H9 (cell line): ENCODE results near the gene UBE2E3. TPM values are rescaled to one million over a fixed set of nuclear protein-coding genes. Genes with fewer than 3 reads are reported as not detected.

Experiments used
- DNase-seq: peaks from one replicate; pipeline ENCODE4 v3.0.0-alpha.2; 2017
- H2AFZ ChIP-seq: one replicate; pipeline ENCODE4 v1.6.1; 2013; ENCODE audit warnings: mild to moderate bottlenecking, low read length, control low read depth, moderate library complexity
- H2AK5ac ChIP-seq: 2 replicates; pipeline ENCODE4 v1.6.1; 2013; ENCODE audit warnings: low read length, control low read depth, mixed read lengths; ENCODE audit not compliant: insufficient read length
- H2BK120ac ChIP-seq: one replicate; pipeline ENCODE4 v1.6.1; 2013; ENCODE audit warnings: low read depth, mild to moderate bottlenecking, low read length, control low read depth, inconsistent platforms; ENCODE audit not compliant: poor library complexity, severe bottlenecking
- H2BK12ac ChIP-seq: 2 replicates; pipeline ENCODE4 v1.6.1; 2013; ENCODE audit warnings: low read length, control low read depth, mixed read lengths, low read depth; ENCODE audit not compliant: insufficient read length
- H2BK15ac ChIP-seq: 2 replicates; pipeline ENCODE4 v1.6.1; 2013; ENCODE audit warnings: low read depth, low read length, control low read depth
- H2BK20ac ChIP-seq: one replicate; pipeline ENCODE4 v1.6.1; 2013; ENCODE audit warnings: low read depth, mild to moderate bottlenecking, low read length, control low read depth, inconsistent platforms; ENCODE audit not compliant: poor library complexity, severe bottlenecking
- H2BK5ac ChIP-seq: 2 replicates; pipeline ENCODE4 v1.6.1; 2013; ENCODE audit warnings: low read length, control low read depth, mixed read lengths; ENCODE audit not compliant: insufficient read length
- H3K14ac ChIP-seq: 2 replicates; pipeline ENCODE4 v1.6.1; 2013; ENCODE audit warnings: low read length, control low read depth; ENCODE audit not compliant: insufficient read depth
- H3K18ac ChIP-seq: 2 replicates; pipeline ENCODE4 v1.6.1; 2013; ENCODE audit warnings: low read depth, mild to moderate bottlenecking, mixed read lengths, low read length, control low read depth; ENCODE audit not compliant: insufficient read length
- H3K23ac ChIP-seq: 2 replicates; pipeline ENCODE4 v1.6.1; 2013; ENCODE audit warnings: low read length, control low read depth, mixed read lengths, low read depth; ENCODE audit not compliant: insufficient read length
- H3K23me2 ChIP-seq: 2 replicates; pipeline ENCODE4 v1.6.1; 2013; ENCODE audit warnings: low read depth, mild to moderate bottlenecking, mixed read lengths, low read length, control low read depth; ENCODE audit not compliant: insufficient read length, poor library complexity, severe bottlenecking
- H3K27ac ChIP-seq: 2 replicates; pipeline ENCODE4 v1.5.1; 2013; ENCODE audit warnings: low read length, control low read depth, mixed read lengths, low read depth; ENCODE audit not compliant: insufficient read length
- H3K27me3 ChIP-seq: 2 replicates; pipeline ENCODE4 v1.6.1; 2013; ENCODE audit warnings: low read length, control low read depth, inconsistent platforms; ENCODE audit not compliant: insufficient read depth
- H3K4ac ChIP-seq: 2 replicates; pipeline ENCODE4 v1.6.1; 2013; ENCODE audit warnings: low read depth, mild to moderate bottlenecking, control low read depth, inconsistent platforms, low read length, moderate library complexity
- H3K4me1 ChIP-seq: 2 replicates; pipeline ENCODE4 v1.6.1; 2013; ENCODE audit warnings: low read length, control low read depth, inconsistent platforms; ENCODE audit not compliant: insufficient read depth
- H3K4me2 ChIP-seq: 2 replicates; pipeline ENCODE4 v1.6.1; 2013; ENCODE audit warnings: low read length, control low read depth, mixed read lengths; ENCODE audit not compliant: insufficient read length, insufficient read depth
- H3K56ac ChIP-seq: 2 replicates; pipeline ENCODE4 v1.6.1; 2013; ENCODE audit warnings: low read depth, mild to moderate bottlenecking, mixed read lengths, low read length, control low read depth; ENCODE audit not compliant: insufficient read length
- H3K79me1 ChIP-seq: 2 replicates; pipeline ENCODE4 v1.6.1; 2013; ENCODE audit warnings: low read depth, mild to moderate bottlenecking, moderate library complexity, low read length, control low read depth, inconsistent platforms; ENCODE audit not compliant: insufficient read depth, poor library complexity, severe bottlenecking
- H3K79me2 ChIP-seq: 2 replicates; pipeline ENCODE4 v1.6.1; 2013; ENCODE audit warnings: low read length, control low read depth, inconsistent platforms; ENCODE audit not compliant: insufficient read depth
- H3K9ac ChIP-seq: 2 replicates; pipeline ENCODE4 v1.6.1; 2013; ENCODE audit warnings: low read length, control low read depth, mixed read lengths; ENCODE audit not compliant: insufficient read length; ENCODE audit errors: extremely low read depth
- H3K9me3 ChIP-seq: one replicate; pipeline ENCODE4 v1.6.1; 2013; ENCODE audit warnings: low read depth, low read length, inconsistent platforms; ENCODE audit not compliant: control insufficient read depth
- H3T11ph ChIP-seq: one replicate; pipeline ENCODE4 v1.6.1; 2013; ENCODE audit warnings: mild to moderate bottlenecking, low read length, control low read depth, inconsistent platforms
- H4K20me1 ChIP-seq: one replicate; pipeline ENCODE4 v1.6.1; 2013; ENCODE audit not compliant: control insufficient read depth, insufficient read length, insufficient read depth
- H4K5ac ChIP-seq: 2 replicates; pipeline ENCODE4 v1.6.1; 2013; ENCODE audit warnings: low read depth, mild to moderate bottlenecking, mixed read lengths, low read length, control low read depth; ENCODE audit not compliant: insufficient read length
- H4K8ac ChIP-seq: replicated peaks from 2 replicates; pipeline ENCODE4 v1.6.1; 2013; ENCODE audit warnings: low read length, control low read depth, mixed read lengths, low read depth; ENCODE audit not compliant: insufficient read length
- H4K91ac ChIP-seq: 2 replicates; pipeline ENCODE4 v1.6.1; 2013; ENCODE audit warnings: low read depth, mild to moderate bottlenecking, moderate library complexity, mixed read lengths, low read length, control low read depth; ENCODE audit not compliant: insufficient read length
- H3K27ac Mint-ChIP-seq, 3 experiments: 2 replicates in 2 of 3; 3 replicates in 1 of 3; pipeline ENCODE4 v1.8.0; 2020 to 2021; ENCODE audit warnings: mixed read lengths in 3 of 3, mild to moderate bottlenecking in 1 of 3, moderate library complexity in 1 of 3
- H3K27me3 Mint-ChIP-seq: 2 replicates; pipeline ENCODE4 v1.8.0; 2021; ENCODE audit warnings: low read depth, mild to moderate bottlenecking, moderate library complexity, mixed read lengths
- H3K36me3 Mint-ChIP-seq, 3 experiments: 2 replicates in 2 of 3; 3 replicates in 1 of 3; pipeline ENCODE4 v1.8.0; 2020 to 2021; ENCODE audit warnings: low read depth in 3 of 3, mixed read lengths in 3 of 3; ENCODE audit not compliant: insufficient read depth in 1 of 3
- H3K4me1 Mint-ChIP-seq, 2 experiments: 2 replicates each; pipeline ENCODE4 v1.8.0; 2020; ENCODE audit warnings: mixed read lengths in 2 of 2
- H3K4me3 Mint-ChIP-seq, 2 experiments: 2 replicates in 1 of 2; 3 replicates in 1 of 2; pipeline ENCODE4 v1.8.0; 2020 to 2021; ENCODE audit warnings: mild to moderate bottlenecking in 2 of 2, mixed read lengths in 2 of 2, moderate library complexity in 1 of 2
- H3K9me3 Mint-ChIP-seq, 2 experiments: 2 replicates in 1 of 2; 3 replicates in 1 of 2; pipeline ENCODE4 v1.8.0; 2020; ENCODE audit warnings: mild to moderate bottlenecking in 2 of 2, mixed read lengths in 2 of 2, moderate library complexity in 1 of 2
- total RNA-seq: library from RNA; stranded (reverse); gene quantifications from 2 replicates; pipeline ENCODE4 v1.2.1, GENCODE V29; 2021
- TF ChIP-seq, protein P1 (sequence below): fragments of 200-600 bp; sonication (generic); conservative IDR thresholded peaks from 3 replicates; pipeline ENCODE4 v1.8.0; 2021; ENCODE audit warnings: antibody characterized with exemption, mild to moderate bottlenecking

Gene UBE2E3
- total RNA-seq, 1 experiment from 2014 or later, result 89.1 TPM

DNA sequence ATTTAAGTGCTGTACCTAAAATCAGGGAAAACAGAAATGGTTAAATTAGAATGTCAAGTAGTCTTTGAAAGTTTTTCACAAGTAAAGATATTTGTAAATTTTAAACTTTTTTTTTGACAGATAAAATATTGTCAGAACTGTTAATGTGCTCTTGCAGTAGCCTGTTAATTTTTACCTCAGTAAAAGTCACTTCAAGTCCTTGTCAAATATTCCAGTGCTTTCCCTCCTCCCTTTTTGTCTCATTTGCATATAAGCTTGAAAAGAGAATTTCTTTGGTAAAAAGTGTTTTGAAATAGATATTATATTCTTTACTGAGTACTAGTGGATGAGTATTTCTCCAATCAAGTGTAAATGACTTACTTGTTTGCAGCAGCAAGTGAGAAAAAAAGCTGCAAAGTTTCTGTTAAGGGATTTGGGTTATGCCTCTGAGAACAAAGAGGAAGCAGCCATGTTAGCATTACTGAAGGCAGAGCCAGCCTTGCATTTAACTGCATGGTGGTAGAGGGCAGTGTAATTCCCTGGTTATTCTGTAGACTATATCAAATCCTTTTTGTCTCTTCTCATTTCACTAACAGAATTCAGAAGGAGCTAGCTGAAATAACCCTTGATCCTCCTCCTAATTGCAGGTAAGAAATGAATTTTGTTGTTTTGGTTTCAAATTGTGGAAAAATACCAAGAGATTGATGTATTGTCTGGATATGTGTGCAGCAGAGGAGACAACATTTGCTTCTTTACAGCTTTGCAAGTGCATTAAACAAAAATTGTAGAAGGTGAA is 3.2 kb downstream of the UBE2E3 start:
- peaks cover 2% of the 10 kb centered on the region; the same call in 1 of the 2 replicates for H3K4me1 ChIP-seq
- peaks cover 61 to 64% of the 10 kb centered on the region in 2 experiments for H3K4me1 Mint-ChIP-seq

More for the DNA sequence above, 3.2 kb downstream of the UBE2E3 start:
- Histone ChIP-seq H3K9me3 (no peaks in the 10 kb centered on the region), H2AFZ (no peak overlapping the region), H3K23ac (no peak overlapping the region), H4K5ac (no peak overlapping the region), H2BK15ac (no peak overlapping the region), H2AK5ac (no peak overlapping the region), H4K8ac (no peak overlapping the region), H3K14ac (no peak overlapping the region), H2BK12ac (no peak overlapping the region), H2BK120ac (no peak overlapping the region), H3T11ph (no peak overlapping the region), H4K91ac (no peak overlapping the region), H3K79me1 (no peaks in the 10 kb centered on the region), H3K79me2 (peaks cover 18% of the 10 kb centered on the region; the same call in 1 of the 2 replicates), H2BK20ac (no peak overlapping the region), H2BK5ac (no peak overlapping the region), H3K27ac (no peak overlapping the region), H3K27me3 (no peaks in the 10 kb centered on the region), H3K9ac (no peak overlapping the region), H3K4ac (no peak overlapping the region), H3K56ac (no peak overlapping the region), H3K4me2 (peak overlapping the region; percentile 2), H3K18ac (no peak overlapping the region), H4K20me1 (no peaks in the 10 kb centered on the region), H3K23me2 (peaks cover 9% of the 10 kb centered on the region)
- TF ChIP-seq, protein P1, sequence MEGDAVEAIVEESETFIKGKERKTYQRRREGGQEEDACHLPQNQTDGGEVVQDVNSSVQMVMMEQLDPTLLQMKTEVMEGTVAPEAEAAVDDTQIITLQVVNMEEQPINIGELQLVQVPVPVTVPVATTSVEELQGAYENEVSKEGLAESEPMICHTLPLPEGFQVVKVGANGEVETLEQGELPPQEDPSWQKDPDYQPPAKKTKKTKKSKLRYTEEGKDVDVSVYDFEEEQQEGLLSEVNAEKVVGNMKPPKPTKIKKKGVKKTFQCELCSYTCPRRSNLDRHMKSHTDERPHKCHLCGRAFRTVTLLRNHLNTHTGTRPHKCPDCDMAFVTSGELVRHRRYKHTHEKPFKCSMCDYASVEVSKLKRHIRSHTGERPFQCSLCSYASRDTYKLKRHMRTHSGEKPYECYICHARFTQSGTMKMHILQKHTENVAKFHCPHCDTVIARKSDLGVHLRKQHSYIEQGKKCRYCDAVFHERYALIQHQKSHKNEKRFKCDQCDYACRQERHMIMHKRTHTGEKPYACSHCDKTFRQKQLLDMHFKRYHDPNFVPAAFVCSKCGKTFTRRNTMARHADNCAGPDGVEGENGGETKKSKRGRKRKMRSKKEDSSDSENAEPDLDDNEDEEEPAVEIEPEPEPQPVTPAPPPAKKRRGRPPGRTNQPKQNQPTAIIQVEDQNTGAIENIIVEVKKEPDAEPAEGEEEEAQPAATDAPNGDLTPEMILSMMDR, result peak; percentile 43
- Mint-ChIP-seq H3K36me3 (peaks cover 9 to 24% (median 17%) of the 10 kb centered on the region in 3 experiments; a peak in 6 of 7 replicates), H3K27me3 (peaks cover 7% of the 10 kb centered on the region), H3K4me3 (peak overlapping the region; percentile 56 to 78), H3K27ac (peak overlapping the region; percentile 78 to 91 (median 90); a peak in 6 of 7 replicates), H3K9me3 (no peaks in the 10 kb centered on the region)
- no peak for DNase-seq
